T-helper 17 cell (primary cell): ENCODE results near the gene CCDC30. TPM values are rescaled to one million over a fixed set of nuclear protein-coding genes. Genes with fewer than 3 reads are reported as not detected.
"Not testable (repeated sequence)": the region's sequence is repeated elsewhere in the genome, so short reads cannot be mapped to it uniquely, and the experiment has no call there.

Experiments
- ATAC-seq: fragments of 150-1000 bp; cut with Tn5 transposase; 2 replicates; pipeline ENCODE4 v1.10.0; 2021; ENCODE audit warnings: mild to moderate bottlenecking, moderate library complexity
- DNase-seq, 3 donors: peaks; one replicate each; pipeline versions ENCODE4 v3.0.0 to v3.0.0-alpha.2; 2020 to 2021
- H3K9me3 ChIP-seq: one replicate; pipeline ENCODE4 v1.7.0; 2013; ENCODE audit warnings: low read length, mild to moderate bottlenecking; ENCODE audit not compliant: control insufficient read depth, poor library complexity, severe bottlenecking
- H3K27ac Mint-ChIP-seq: one replicate; pipeline ENCODE4 v1.8.0; 2022; ENCODE audit warnings: mild to moderate bottlenecking, moderate library complexity, mixed read lengths
- H3K27me3 Mint-ChIP-seq: one replicate; pipeline ENCODE4 v1.8.0; 2022; ENCODE audit warnings: mixed read lengths
- H3K36me3 Mint-ChIP-seq: one replicate; pipeline ENCODE4 v1.8.0; 2022; ENCODE audit warnings: low read depth, mixed read lengths
- H3K4me1 Mint-ChIP-seq: one replicate; pipeline ENCODE4 v1.8.0; 2022; ENCODE audit warnings: mild to moderate bottlenecking, mixed read lengths
- H3K4me3 Mint-ChIP-seq: one replicate; pipeline ENCODE4 v1.8.0; 2022; ENCODE audit warnings: mild to moderate bottlenecking, moderate library complexity, mixed read lengths
- total RNA-seq, 4 donors: library from RNA in 2 of 4; stranded (reverse) in 2 of 4; gene quantifications; one replicate each; pipeline ENCODE4 v1.2.3 and lab custom pipeline; 2022 to 2026

Gene CCDC30
- total RNA-seq, 2 donors from 2014 or later, result 2.9 to 3.9 TPM

DNA sequence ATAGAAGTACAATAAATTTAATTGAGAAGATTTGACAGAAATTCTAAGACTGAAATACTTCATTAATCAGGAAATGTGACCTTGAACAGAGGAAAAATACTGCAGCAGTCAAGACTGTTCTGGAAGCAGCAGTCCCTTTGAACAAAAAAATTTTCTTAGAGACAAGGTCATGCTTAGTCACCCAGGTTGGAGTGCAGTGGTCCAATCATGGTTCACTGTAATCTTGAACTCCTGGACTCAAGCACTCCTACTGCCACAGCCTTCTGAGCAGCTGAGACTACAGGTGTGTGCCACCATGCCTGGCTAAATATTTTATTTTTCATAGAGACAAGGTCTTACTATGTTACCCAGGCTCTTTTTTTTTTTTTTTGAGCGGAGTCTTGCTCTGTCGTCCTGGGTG, 1.9 kb upstream of the CCDC30 start:
- peaks cover 31% of the 10 kb centered on the region for H3K4me1 Mint-ChIP-seq
- H3K27me3 Mint-ChIP-seq, result no peaks in the 10 kb centered on the region
- no peak overlapping the region for H3K4me3 Mint-ChIP-seq
- no peaks in the 10 kb centered on the region for H3K9me3 ChIP-seq
- no peak for DNase-seq
- ATAC-seq, result no peak
- peaks cover 13% of the 10 kb centered on the region for H3K36me3 Mint-ChIP-seq
- peak overlapping the region; percentile 96 for H3K27ac Mint-ChIP-seq

DNA sequence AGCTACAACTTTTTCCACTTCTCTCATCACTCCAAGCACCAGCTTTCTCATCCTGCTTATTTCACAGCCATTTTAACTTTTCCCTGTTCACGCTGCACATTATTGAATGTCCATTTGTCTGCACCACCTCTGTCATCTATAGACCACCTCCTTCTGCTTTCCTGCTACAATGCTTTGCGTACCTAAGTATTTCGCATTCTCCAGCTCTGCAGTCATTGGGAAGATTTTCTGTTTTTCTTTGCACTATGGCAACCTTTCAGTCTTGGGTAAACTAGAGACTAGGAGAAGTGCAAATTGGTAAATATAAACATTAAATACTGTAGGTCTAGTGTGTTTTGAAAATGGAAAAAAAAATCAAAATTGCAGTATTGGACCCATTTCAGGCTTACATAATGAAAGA, 835 bp downstream of the CCDC30 start:
- DNase-seq, result no peak
- Mint-ChIP-seq H3K27ac (peak overlapping the region; percentile 96), H3K4me1 (peaks cover 20% of the 10 kb centered on the region), H3K4me3 (peak overlapping the region; percentile 86), H3K36me3 (peaks cover 11% of the 10 kb centered on the region), H3K27me3 (peaks cover 5% of the 10 kb centered on the region)
- no peak for ATAC-seq
- no peaks in the 10 kb centered on the region for H3K9me3 ChIP-seq

DNA sequence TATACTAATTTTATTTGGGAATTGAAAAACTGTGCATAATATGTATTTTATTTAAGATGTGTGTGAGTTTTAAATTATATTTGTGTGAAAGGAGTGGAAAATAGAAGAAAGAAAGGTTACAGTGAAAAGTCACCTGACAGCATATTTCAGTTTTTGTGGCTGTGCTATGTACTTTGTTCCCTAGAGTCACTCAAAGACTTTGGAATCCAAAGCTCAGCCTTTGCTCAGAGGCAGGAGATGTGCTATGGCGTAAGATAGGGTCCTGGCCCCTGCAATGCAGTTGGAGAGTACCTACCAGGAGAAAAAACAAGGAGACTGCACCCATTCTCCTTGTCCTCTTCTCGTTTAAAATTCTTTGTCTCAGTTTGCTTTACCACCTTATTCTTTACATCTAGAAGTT, 2.9 kb downstream of the CCDC30 start:
- no peaks in the 10 kb centered on the region for H3K9me3 ChIP-seq
- Mint-ChIP-seq H3K36me3 (peaks cover 6% of the 10 kb centered on the region), H3K27me3 (peaks cover 5% of the 10 kb centered on the region), H3K4me1 (peaks cover 16% of the 10 kb centered on the region), H3K4me3 (no peak overlapping the region), H3K27ac (no peak overlapping the region)
- ATAC-seq (no peak), DNase-seq (no peak)

DNA sequence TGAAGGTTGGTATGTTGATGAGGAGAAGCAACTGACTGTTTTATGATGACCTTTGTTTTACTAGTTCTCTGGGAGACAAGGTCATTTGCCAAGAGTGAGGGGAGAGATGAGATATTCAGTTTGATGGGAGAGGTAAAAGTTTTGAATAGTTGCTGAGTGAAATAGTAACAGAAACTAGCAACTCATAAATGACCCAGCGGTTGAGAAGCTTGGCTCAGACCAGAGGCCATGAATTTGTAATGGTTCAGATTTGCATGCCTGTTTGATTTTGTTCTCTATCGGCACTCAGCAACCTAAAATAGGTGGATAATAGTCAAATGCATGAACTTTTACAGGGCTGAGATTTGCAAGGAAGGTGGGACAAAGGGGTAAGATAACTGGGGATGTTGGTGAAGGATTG, 6.6 kb downstream of the CCDC30 start:
- H3K36me3 Mint-ChIP-seq, result peaks cover 6% of the 10 kb centered on the region

DNA sequence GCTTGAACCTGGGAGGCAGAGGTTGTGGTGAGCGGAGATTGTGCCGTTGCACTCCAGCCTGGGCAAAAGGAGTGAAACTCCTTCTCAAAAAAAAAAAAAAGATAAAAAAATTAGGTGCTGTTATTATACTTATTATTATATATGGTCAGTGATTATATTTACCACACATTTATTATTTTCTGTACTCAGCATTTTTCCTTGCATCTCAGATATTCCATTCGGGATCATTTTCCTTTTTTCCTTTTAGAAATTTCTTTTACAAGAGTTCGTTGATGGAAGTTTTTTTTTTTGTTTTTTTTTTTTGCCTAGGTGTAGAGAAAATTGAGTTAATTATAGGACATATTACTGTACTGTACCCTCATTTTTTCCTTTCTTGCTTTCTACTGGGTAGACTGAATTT, 13.5 kb downstream of the CCDC30 start:
- DNase-seq (no peak), ATAC-seq (no peak)
- Mint-ChIP-seq H3K4me1 (no peaks in the 10 kb centered on the region), H3K4me3 (no peak overlapping the region), H3K27ac (no peak overlapping the region), H3K36me3 (no peaks in the 10 kb centered on the region), H3K27me3 (no peaks in the 10 kb centered on the region)
- no peaks in the 10 kb centered on the region for H3K9me3 ChIP-seq

More for the DNA sequence above, 6.6 kb downstream of the CCDC30 start:
- Mint-ChIP-seq H3K4me1 (peaks cover 3% of the 10 kb centered on the region), H3K27me3 (peaks cover 5% of the 10 kb centered on the region), H3K27ac (no peak overlapping the region), H3K4me3 (no peak overlapping the region)
- ATAC-seq, result no peak
- H3K9me3 ChIP-seq, result no peaks in the 10 kb centered on the region
- DNase-seq, result no peak

DNA sequence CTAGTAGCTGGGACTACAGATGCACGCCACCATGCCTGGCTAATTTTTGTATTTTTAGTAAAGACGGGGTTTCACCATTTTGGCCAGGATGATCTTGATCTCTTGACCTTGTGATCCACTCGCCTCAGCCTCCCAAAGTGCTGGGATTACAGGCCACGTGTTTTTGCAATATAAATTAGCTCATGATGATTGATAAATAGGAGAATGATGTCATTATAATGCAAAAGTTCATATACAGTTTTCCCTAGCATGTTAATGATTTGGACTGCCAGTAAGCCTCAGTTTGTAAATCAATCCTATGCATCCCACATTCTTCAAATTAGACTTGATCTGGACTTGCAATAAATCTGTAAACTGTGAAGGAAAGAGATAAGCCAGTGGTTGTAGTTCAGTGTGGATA, 14.3 kb downstream of the CCDC30 start:
- H3K36me3 Mint-ChIP-seq, H3K27ac Mint-ChIP-seq, H3K4me1 Mint-ChIP-seq, DNase-seq, ATAC-seq, H3K9me3 ChIP-seq, H3K27me3 Mint-ChIP-seq, H3K4me3 Mint-ChIP-seq: not testable (repeated sequence)

DNA sequence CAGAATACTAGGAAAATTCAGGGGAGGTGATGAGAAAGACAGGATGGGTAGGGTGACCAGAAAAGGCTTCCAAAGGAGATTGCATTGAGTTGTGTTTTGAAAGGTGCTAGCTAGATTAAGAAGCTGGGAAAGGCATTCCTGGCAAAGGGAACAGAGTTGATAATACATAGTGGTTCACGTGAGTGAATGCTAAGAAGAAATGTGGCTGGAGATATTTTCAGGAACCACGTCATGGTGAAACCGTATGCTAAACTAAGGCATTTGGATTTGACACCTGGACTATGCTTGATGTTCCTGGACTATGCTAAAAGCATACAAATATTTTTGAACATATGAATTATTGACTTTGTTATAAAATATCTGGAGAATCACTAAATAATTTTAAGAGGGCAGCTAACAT, 14.7 kb downstream of the CCDC30 start:
- Mint-ChIP-seq H3K4me1 (no peaks in the 10 kb centered on the region), H3K4me3 (no peak overlapping the region), H3K36me3 (peaks cover 2% of the 10 kb centered on the region), H3K27me3 (no peaks in the 10 kb centered on the region), H3K27ac (no peak overlapping the region)
- DNase-seq (no peak), ATAC-seq (no peak)
- H3K9me3 ChIP-seq, result no peaks in the 10 kb centered on the region

DNA sequence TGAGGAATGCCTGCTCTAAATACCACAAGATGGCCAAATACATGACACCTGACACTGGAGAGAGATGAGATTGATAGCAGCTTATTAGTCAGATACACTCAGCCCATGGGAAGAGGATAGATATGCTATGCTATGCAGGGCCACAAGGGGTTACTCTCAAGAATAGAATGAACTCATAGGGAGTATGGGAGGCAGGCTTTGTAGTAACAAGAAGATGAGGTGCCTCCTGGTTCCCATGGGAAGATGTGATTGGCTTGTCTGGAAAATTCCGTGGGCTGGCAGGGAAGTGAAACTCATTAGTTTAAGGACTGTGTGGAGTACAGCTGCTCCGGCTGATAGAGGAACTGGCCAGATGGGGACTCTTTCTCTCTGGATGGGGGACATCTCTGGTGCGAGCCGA, 16.5 kb downstream of the CCDC30 start:
- Mint-ChIP-seq H3K27me3 (no peaks in the 10 kb centered on the region), H3K4me1 (no peaks in the 10 kb centered on the region), H3K4me3 (no peak overlapping the region), H3K27ac (no peak overlapping the region), H3K36me3 (peaks cover 4% of the 10 kb centered on the region)
- ATAC-seq, result no peak
- no peaks in the 10 kb centered on the region for H3K9me3 ChIP-seq
- DNase-seq, result no peak

DNA sequence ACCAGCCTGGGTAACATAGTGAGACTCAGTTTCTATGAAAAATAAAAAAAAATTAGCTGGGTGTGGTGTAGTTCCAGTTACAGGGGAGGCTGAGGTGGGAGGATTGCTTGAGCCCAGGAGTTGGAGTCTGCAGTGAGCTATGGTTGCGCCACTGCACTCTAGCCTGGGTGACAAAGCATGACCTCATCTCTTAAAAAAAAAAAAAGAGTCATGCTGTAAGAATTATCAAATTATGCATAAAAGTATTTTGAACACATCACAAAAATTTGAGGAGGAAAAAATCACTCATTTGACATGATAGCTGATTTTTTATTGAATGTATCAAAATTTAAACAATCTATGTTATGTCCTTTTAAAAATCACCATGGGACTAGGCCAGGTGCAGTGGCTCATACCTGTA, 17.8 kb downstream of the CCDC30 start:
- H3K27me3 Mint-ChIP-seq, result no peaks in the 10 kb centered on the region
- no peak overlapping the region for H3K27ac Mint-ChIP-seq
- H3K9me3 ChIP-seq, result no peaks in the 10 kb centered on the region
- peaks cover 6% of the 10 kb centered on the region for H3K36me3 Mint-ChIP-seq
- H3K4me3 Mint-ChIP-seq, result no peak overlapping the region
- no peaks in the 10 kb centered on the region for H3K4me1 Mint-ChIP-seq
- DNase-seq (no peak), ATAC-seq (no peak)

DNA sequence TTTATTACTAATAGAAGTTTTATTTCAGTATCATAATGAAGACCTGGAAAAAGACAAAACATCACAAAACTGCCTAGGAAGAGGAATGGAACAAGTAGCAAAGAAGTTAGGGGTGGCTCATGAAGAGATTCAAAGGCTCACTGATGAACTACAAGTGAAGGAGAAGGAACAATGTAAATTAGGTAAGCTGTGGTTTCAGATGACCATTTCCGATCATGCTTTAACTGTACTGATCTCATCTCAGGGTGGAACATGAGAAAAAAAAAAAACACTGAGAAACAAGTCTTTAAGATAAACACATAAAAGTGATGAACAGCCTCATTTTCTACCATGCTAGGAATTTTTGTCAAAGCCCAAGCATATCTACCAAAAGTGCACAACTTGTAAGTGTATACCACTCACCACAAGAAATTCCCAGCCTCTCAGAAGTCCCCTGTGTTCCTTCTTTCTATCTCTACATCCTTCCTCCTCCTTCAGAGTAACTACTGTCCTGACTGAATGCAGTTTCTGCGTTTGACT, 19.6 kb downstream of the CCDC30 start:
- no peaks in the 10 kb centered on the region for H3K9me3 ChIP-seq
- Mint-ChIP-seq H3K27me3 (no peaks in the 10 kb centered on the region), H3K4me1 (no peaks in the 10 kb centered on the region), H3K4me3 (no peak overlapping the region), H3K27ac (no peak overlapping the region), H3K36me3 (peaks cover 6% of the 10 kb centered on the region)
- ATAC-seq (no peak), DNase-seq (no peak)

DNA sequence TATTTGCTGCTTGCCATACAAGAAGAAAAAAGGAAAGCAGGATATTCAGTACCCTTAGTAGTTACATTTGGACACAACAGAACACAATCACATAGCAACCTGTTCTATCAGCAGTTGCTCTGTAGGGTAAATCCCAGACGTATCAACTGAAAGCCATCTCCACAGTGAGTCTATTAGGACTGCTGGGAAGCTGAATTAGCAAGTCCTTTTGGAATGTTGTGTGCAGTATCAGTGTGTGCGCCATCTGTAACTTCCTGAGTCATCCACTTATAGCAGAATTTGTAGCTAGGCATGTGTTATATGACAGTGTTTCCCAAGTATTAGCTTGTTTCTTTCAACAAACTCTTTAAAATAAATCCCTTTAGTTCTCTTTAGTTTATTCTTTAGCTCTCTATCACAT, 21.3 kb downstream of the CCDC30 start:
- Mint-ChIP-seq H3K4me1 (no peaks in the 10 kb centered on the region), H3K27ac (no peak overlapping the region), H3K27me3 (no peaks in the 10 kb centered on the region), H3K4me3 (no peak overlapping the region), H3K36me3 (peaks cover 9% of the 10 kb centered on the region)
- DNase-seq, result no peak
- ATAC-seq, result no peak
- H3K9me3 ChIP-seq, result no peaks in the 10 kb centered on the region

DNA sequence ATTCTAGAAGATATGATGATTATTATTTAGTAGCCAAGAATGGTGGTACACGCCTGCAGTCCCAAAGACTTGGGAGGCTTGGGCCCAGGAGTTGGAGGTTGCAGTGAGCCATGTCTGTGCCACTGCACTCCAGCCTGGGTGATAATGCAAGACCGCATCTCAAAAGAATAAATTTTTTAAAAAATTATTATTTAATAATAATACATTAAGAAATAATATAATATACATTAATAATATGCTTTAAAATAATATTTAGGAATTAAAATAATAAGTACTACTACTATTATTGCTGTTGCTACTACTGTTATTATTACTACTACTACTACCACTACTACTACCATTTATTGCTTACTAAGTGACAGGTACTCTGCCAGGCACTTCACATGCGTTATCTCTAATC, 27.2 kb downstream of the CCDC30 start:
- DNase-seq (no peak), ATAC-seq (no peak)
- Mint-ChIP-seq H3K36me3 (peaks cover 5% of the 10 kb centered on the region), H3K27me3 (no peaks in the 10 kb centered on the region), H3K27ac (no peak overlapping the region), H3K4me1 (no peaks in the 10 kb centered on the region), H3K4me3 (no peak overlapping the region)
- no peaks in the 10 kb centered on the region for H3K9me3 ChIP-seq

DNA sequence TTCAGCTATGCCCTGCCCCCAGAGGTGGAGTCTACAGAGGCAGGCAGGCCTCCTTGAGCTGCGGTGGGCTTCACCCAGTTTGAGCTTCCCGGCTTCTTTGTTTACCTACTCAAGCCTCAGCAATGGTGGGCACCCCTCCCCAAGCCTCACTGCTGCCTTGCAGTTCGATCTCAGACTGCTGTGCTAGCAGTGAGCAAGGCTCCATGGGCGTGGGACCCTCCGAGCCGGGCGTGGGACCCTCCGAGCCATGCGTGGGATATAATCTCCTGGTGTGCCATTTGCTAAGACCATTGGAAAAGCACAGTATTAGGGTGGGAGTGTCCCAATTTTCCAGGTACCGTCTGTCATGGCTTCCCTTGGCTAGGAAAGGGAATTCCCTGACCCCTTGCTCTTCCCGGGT, 38.9 kb downstream of the CCDC30 start:
- not testable (repeated sequence) for H3K4me3 Mint-ChIP-seq, H3K4me1 Mint-ChIP-seq, H3K36me3 Mint-ChIP-seq, DNase-seq, ATAC-seq, H3K9me3 ChIP-seq, H3K27me3 Mint-ChIP-seq, H3K27ac Mint-ChIP-seq

DNA sequence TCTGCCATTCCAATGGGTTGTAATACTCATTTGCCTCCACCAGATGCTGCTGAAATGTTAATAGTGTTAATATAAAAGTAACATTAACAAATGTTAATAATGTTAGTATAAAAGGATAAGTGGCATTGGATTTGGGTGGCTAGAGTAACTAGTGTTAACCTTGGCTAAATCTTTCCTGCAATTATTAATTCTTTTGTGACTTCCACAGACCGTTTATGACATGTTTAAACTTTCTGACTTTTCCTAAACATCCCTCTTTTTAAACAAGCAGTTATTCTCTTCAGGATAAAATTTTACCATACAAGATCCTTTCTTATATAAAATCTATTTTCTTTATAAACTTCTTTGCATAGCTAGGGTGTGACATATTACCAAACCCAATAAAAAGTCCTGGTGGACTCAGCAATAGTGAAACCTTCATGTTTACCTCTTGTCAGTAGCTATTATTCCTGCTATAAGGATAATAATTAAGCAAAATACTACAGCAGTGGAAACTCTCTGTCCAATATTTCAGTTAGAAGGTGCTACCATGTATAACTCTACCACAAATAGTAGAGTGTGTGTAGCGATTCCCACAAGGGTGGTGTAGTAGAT, 41.5 kb downstream of the CCDC30 start:
- H3K9me3 ChIP-seq, result no peaks in the 10 kb centered on the region
- Mint-ChIP-seq H3K4me1 (no peaks in the 10 kb centered on the region), H3K36me3 (peaks cover 3% of the 10 kb centered on the region), H3K27ac (no peak overlapping the region), H3K27me3 (no peaks in the 10 kb centered on the region), H3K4me3 (no peak overlapping the region)
- DNase-seq (no peak), ATAC-seq (no peak)
